ENCODE data around the gene RHOBTB3. TPM values are rescaled to one million over a fixed set of nuclear protein-coding genes. Genes with fewer than 3 reads are reported as not detected.
"Not testable (repeated sequence)": the region's sequence is repeated elsewhere in the genome, so short reads cannot be mapped to it uniquely, and the experiment has no call there.

RHOBTB3 gene
- total RNA-seq, 1 donor from 2014 or later: 38.6 TPM

GRCh38 chr5:95800553-95800952 is 69.4 kb downstream of the RHOBTB3 start:
- no peak for DNase-seq (ENCODE audit: low spot score)

- no peak for DNase-seq (ENCODE audit: low spot score)
Measured at GRCh38 chr5:95801532-95801931, 70.4 kb downstream of the RHOBTB3 start.

- DNase-seq (ENCODE audit: low spot score): no peak
Measured at GRCh38 chr5:95801961-95802360, 70.8 kb downstream of the RHOBTB3 start.

DNA sequence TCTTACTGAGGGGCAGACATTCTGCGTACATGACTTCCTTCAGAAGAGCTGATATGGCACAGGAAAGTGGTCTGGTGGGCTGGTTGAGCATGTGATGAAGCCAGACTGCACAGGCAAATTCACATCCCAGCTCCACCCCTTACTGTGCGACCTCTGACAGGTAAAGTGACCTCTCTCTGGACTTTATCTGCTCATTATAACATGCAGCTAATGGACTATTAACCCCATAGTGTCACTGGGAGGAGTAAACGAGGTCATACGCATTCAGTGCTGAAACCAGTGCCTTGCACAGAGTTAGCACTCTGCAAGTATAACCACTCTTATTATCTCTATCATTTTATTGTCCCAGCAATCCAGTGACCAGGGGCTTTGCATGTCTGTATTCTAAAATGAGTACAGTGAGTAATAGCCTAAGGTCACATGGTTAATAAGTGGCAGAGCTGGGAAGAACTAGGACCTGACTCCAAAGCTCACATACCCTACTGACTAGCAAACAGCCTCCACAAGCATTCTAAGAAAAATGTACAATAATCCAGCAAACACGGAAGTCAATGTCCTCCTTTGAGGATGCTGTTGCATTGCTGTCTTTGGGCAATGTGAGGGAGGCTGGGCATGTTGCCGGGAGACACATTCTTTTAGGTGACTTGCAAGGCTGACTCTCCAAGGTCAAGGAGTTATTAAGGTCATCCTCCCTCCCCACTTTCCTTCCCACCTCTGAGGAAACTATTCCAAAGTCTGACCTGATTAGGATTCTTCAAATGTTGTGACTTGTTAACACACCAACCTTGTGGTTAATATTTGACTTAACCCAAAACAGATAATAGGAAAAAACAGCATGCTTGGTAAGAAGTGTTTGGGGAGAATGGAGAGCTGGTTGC is 72.4 kb downstream of the RHOBTB3 start:
- peak; percentile 47 for DNase-seq (ENCODE audit: low spot score)

DNA sequence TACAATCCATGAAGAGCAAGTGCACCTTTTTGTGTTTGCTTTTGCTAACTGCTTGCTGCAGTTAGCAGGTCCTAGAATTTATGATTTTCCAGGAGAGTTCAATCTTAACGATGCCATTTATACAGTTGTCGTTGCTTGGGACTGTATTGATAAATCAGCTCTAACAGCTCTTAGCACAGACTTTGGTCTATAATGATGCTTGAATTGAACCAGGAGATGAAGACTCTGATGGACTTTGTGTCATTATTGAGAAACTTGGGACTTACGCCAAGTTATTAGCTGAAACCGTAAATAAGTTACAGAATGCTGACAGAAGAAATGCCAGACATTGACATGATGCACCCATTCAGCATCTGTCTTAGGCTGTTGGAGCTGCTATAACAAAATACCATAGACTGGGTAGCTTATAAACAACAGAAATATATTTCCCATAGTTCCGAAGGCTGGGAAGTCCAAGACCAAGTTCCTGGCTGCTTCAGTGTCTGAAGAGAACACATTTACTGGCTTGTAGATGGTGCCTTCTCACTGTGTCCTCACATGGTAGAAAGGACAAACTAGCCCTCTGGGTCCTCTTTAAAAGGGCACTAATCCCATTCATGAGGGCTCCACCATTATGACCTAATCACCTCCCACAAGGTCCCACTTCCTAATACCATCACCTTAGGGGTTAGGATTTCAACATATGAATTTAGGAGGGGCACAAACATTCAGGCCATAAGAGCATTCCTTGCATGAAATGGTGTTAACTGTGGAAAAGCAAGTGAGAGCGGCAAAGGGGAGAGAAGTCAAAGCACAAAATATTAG is 73.8 kb downstream of the RHOBTB3 start:
- DNase-seq (ENCODE audit: low spot score): no peak

- no peak for DNase-seq (ENCODE audit: low spot score)
Measured at GRCh38 chr5:95806687-95807086, 75.6 kb downstream of the RHOBTB3 start.

DNA sequence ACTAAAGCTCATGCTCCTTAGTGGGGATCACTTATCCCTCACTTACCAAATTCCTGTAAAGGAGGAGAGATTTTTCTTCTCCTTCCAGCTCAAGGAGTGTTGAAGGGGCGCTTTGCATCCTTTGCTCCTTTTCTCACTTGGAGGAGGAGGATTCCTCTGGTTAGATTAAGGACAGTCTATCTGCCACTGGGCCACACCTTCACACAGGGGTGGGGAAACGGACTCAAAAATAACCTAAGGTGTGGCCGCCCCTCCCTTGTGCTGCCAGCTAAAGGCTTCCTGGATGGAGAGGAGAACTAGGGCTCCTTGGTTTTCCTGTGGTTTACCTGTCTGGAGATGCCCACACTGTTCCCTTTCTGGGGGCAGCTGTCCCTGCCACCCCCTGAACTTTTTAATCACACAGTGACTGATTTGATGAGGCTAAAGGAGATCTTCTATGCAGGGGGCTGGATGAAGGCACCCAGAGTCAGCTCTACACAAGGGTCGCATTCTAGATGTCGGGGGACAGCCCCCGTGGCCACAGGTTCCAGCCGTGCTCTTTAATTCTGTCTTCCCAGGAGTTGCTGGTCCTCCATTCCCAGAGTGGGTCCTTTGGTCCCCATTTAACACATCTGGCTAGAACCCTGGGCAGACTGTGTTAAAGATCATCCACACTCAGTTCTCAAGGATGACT is 77.0 kb downstream of the RHOBTB3 start:
- DNase-seq (ENCODE audit: low spot score): no peak

DNA sequence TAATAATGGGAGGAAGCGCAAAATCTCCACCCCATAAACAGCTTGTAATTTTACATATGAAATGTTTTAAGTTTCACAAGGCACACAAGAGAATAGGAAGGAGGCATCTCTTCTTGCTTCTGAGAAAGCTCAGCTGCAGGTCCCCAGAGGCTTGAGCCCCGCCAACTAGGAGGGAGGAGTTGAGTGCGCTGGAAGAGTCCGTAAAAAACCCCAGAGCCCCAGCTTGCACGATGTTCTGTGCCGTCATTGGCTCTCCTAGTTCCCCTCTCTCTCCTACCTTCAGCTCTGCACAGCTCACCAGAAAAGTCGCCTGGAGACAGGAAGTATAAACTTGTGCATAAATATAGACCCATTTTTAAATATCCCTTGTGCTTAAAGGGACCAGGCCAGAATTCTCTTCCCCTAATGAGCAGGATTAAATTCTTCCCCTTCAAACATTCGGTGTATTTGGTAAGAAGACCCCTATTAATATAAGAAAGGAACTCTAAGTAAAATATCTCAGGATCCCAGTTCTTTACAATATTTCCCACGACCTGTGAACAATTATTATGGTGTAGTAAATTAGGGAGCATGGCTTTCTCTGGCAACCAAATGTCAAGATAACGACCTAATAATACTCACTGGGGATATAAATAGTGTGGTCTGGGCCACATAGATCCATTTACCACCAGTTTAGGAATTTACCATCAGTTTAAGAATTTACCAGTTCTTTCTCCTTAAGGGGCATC is 77.7 kb downstream of the RHOBTB3 start:
- DNase-seq (ENCODE audit: low spot score): peak; percentile 79

DNA sequence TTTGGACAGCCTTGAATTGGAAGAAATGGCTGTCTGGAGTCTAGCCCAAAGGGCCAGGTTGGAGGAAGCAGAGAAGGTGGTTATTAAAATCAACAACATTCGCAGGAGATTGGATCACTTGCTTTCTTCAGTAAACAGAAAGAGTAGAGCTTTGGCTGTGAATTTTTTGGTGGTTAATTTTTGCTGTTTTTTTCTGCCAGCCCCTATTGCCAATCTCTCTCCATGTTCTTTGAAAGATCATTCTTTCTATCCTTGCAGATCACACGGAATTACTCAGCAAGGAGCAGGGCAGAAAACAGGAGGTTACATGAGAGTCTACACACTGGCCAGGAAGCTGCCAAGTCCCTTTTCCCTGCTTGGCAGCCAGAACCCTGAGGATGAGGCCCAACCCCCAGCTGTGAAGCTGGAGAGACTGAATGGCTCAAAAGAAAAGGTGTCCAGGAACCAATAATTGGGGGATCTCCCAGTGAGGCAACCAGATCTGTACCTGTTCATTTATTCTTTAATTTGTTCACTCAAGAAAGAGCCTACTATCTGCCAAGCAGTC is 78.4 kb downstream of the RHOBTB3 start:
- no peak for DNase-seq (ENCODE audit: low spot score)

GRCh38 chr5:95810305-95811125 is 79.4 kb downstream of the RHOBTB3 start:
- no peak for DNase-seq (ENCODE audit: low spot score)

DNA sequence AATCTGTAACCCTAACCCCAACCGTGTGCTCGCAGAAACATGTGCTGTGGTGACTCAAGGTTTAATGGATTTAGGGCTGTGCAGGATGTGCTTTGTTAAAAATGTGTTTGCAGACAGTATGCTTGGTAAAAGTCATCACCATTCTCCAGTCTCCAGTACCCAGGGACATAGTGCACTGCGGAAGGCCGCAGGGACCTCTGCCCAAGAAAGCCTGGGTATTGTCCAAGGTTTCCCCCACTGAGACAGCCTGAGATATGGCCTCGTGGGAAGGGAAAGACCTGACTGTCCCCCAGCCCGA is 79.9 kb downstream of the RHOBTB3 start:
- DNase-seq (ENCODE audit: low spot score): not testable (repeated sequence)

GRCh38 chr5:95811461-95812073 is 80.4 kb downstream of the RHOBTB3 start:
- not testable (repeated sequence) for DNase-seq (ENCODE audit: low spot score)

- no peak for DNase-seq (ENCODE audit: low spot score)
Measured at GRCh38 chr5:95812074-95812471, 80.9 kb downstream of the RHOBTB3 start.

- DNase-seq (ENCODE audit: low spot score): peak; percentile 62
Measured at GRCh38 chr5:95813035-95813434, 81.9 kb downstream of the RHOBTB3 start.

- no peak for DNase-seq (ENCODE audit: low spot score)
Measured at GRCh38 chr5:95815155-95815729, 84.1 kb downstream of the RHOBTB3 start.

DNA sequence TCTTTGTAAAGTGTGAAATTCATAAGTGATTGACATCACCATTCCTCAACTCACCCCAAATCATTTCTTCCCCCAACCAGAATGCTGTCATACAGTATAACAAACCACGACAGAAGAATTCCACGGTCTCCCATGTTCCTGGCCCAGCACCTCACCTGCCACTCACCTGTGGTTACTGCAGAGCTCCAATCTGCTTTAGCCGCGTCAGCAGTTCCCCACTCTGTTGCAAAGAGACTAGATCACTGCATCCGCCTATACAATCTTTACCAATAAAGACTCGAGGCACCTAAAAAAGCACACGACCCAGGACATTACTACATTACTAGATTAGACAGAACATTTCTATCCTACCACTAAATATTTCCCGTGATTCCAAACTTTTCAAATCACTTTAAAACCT is 85.2 kb downstream of the RHOBTB3 start:
- DNase-seq (ENCODE audit: low spot score): no peak

GRCh38 chr5:95816776-95817175 is 85.6 kb downstream of the RHOBTB3 start:
- no peak for DNase-seq (ENCODE audit: low spot score)

- no peak for DNase-seq (ENCODE audit: low spot score)
Measured at GRCh38 chr5:95817430-95817829, 86.3 kb downstream of the RHOBTB3 start.

DNA sequence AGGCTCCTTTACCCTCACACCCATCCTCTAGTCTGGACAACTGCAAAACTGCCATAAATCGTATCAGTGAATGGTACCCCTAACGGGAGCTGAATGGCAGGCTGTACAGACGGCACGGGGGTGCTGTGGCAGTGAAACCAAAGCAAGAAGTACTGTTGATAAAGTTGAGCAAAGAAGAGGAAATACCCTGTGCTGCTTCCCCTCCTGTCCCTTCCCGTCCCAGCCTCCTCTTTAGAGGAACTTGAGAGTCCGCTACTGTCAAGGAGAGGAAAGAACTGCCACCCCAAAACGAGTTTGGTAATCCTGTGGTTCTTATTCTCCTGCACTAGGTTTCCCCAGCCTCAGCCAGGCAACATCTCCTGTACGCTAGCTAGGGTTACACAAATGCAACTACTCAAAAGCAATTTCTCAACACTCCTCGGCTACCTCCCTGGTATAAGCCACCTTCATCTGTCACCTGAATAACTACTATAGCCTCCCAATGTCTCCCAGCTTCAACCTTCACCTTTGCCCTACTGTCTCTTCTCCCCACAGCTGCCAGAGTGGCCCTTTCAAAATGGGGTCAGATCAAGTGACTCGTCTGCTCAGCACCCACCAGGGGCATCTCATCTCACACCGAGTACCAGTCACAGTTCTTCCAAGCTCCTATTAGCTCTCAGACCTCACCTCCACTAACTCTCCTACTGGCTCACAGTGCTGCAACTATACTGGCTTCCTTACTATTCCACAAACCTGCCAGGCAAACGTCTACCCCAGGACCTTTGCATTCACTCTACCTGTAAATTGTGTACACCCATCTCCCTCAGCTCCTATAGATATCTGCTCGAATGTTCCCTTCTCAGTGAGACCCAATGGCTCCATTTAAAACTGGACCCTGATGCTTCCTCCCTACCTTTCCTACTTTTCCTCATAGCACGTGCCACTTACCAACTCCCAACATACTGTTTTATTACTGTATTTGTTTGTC is 87.3 kb downstream of the RHOBTB3 start:
- DNase-seq (ENCODE audit: low spot score): no peak
